AG10803 (cell line): ENCODE results near the gene SORBS1.

Experiments used
- DNase-seq: peaks from one replicate; pipeline ENCODE4 v3.0.0; 2010; ENCODE audit warnings: low read depth
- H3K4me3 ChIP-seq: 2 replicates; pipeline ENCODE4 v1.5.1; 2011; ENCODE audit warnings: mild to moderate bottlenecking, low read length, control low read depth
- CTCF ChIP-seq: conservative IDR thresholded peaks from 2 replicates; pipeline ENCODE4 v1.5.1; 2011; ENCODE audit warnings: mild to moderate bottlenecking, low read length, control low read depth, inconsistent platforms

Gene SORBS1

GRCh38 chr10:95525033-95525418, 36.1 kb downstream of the SORBS1 start:
- DNase-seq: no peak
- H3K4me3 ChIP-seq: no peak overlapping the region
- no peak for TF ChIP-seq CTCF

- TF ChIP-seq CTCF: no peak
- H3K4me3 ChIP-seq: no peak overlapping the region
- DNase-seq: no peak
These were observed 36.7 kb downstream of the SORBS1 start for GRCh38 chr10:95524358-95525032.

- no peak for DNase-seq
- no peak for TF ChIP-seq CTCF
- no peak overlapping the region for H3K4me3 ChIP-seq
These were observed 39.1 kb downstream of the SORBS1 start for GRCh38 chr10:95522117-95522516.

- no peak for DNase-seq
- no peak overlapping the region for H3K4me3 ChIP-seq
- TF ChIP-seq CTCF: no peak
These were observed 40.6 kb downstream of the SORBS1 start for GRCh38 chr10:95520617-95521016.

GRCh38 chr10:95518455-95519452, 42.4 kb downstream of the SORBS1 start:
- TF ChIP-seq CTCF: no peak
- no peak for DNase-seq
- no peak overlapping the region for H3K4me3 ChIP-seq

- no peak for TF ChIP-seq CTCF
- peak; percentile 53 for DNase-seq
- H3K4me3 ChIP-seq: no peak overlapping the region
These were observed 43.4 kb downstream of the SORBS1 start for GRCh38 chr10:95517536-95518454.
